GM23338 (cell line): ENCODE data around the gene MYLK3. TPM values are rescaled to one million over a fixed set of nuclear protein-coding genes. Genes with fewer than 3 reads are reported as not detected.

ENCODE experiments used
- ATAC-seq: fragments of 200-7000 bp; cut with Tn5 transposase; 3 replicates; pipeline ENCODE4 v1.9.1; 2020
- DNase-seq: peaks from one replicate; pipeline ENCODE4 v3.0.0-alpha.2; 2015; ENCODE audit warnings: low spot score
- H2AFZ ChIP-seq: fragments of 200-600 bp; sonication (generic); 2 replicates; pipeline ENCODE4 v1.8.0; 2016; ENCODE audit warnings: antibody characterized with exemption, mild to moderate bottlenecking, moderate library complexity
- H3F3A ChIP-seq: fragments of 200-600 bp; sonication (generic); replicated peaks from 2 replicates; pipeline ENCODE4 v1.8.0; 2017; ENCODE audit warnings: antibody characterized with exemption, mixed run types, low read depth
- H3K27ac ChIP-seq: fragments of 200-600 bp; sonication (generic); 2 replicates; pipeline ENCODE4 v1.6.1; 2016; ENCODE audit warnings: low read depth
- H3K27me3 ChIP-seq: fragments of 200-600 bp; sonication (generic); 2 replicates; pipeline ENCODE4 v1.8.0; 2016; ENCODE audit warnings: mild to moderate bottlenecking, mixed run types, moderate library complexity; ENCODE audit not compliant: insufficient read depth
- H3K36me3 ChIP-seq: fragments of 200-600 bp; sonication (generic); 2 replicates; pipeline ENCODE4 v1.8.0; 2016; ENCODE audit warnings: mild to moderate bottlenecking; ENCODE audit not compliant: insufficient read depth
- H3K4me1 ChIP-seq: fragments of 200-600 bp; sonication (generic); 2 replicates; pipeline ENCODE4 v1.8.0; 2016; ENCODE audit warnings: mild to moderate bottlenecking, moderate library complexity; ENCODE audit not compliant: insufficient read depth
- H3K4me2 ChIP-seq: fragments of 200-600 bp; sonication (generic); 2 replicates; pipeline ENCODE4 v1.7.1; 2017; ENCODE audit warnings: mixed run types
- H3K4me3 ChIP-seq: fragments of 200-600 bp; sonication (generic); 2 replicates; pipeline ENCODE4 v1.6.1; 2016; ENCODE audit warnings: mixed run types
- H3K79me2 ChIP-seq: fragments of 200-600 bp; sonication (generic); replicated peaks from 2 replicates; pipeline ENCODE4 v1.8.0; 2017; ENCODE audit warnings: mild to moderate bottlenecking; ENCODE audit not compliant: insufficient read depth
- H3K9me2 ChIP-seq: fragments of 200-600 bp; sonication (generic); 2 replicates; pipeline ENCODE4 v1.8.0; 2017; ENCODE audit not compliant: insufficient read depth
- H4K20me1 ChIP-seq: fragments of 200-600 bp; sonication (generic); replicated peaks from 2 replicates; pipeline ENCODE4 v1.8.0; 2017; ENCODE audit warnings: mild to moderate bottlenecking; ENCODE audit not compliant: insufficient read depth
- H3K27ac Mint-ChIP-seq: 2 replicates; pipeline ENCODE4 v1.8.0; 2020; ENCODE audit warnings: inconsistent platforms, mild to moderate bottlenecking, moderate library complexity, mixed read lengths
- H3K27me3 Mint-ChIP-seq: 3 replicates; pipeline ENCODE4 v1.8.0; 2022; ENCODE audit warnings: low read depth, mild to moderate bottlenecking, moderate library complexity, mixed read lengths, inconsistent platforms; ENCODE audit not compliant: insufficient read depth, poor library complexity
- H3K36me3 Mint-ChIP-seq: 3 replicates; pipeline ENCODE4 v1.8.0; 2021; ENCODE audit warnings: low read depth, mild to moderate bottlenecking, inconsistent platforms, moderate library complexity, mixed read lengths
- H3K4me1 Mint-ChIP-seq: 3 replicates; pipeline ENCODE4 v1.8.0; 2020; ENCODE audit warnings: mild to moderate bottlenecking, inconsistent platforms, mixed read lengths
- H3K4me3 Mint-ChIP-seq: 3 replicates; pipeline ENCODE4 v1.8.0; 2021; ENCODE audit warnings: moderate library complexity, mild to moderate bottlenecking, inconsistent platforms, mixed read lengths
- H3K9me3 Mint-ChIP-seq: 3 replicates; pipeline ENCODE4 v1.8.0; 2020; ENCODE audit warnings: moderate library complexity, mild to moderate bottlenecking, inconsistent platforms, mixed read lengths
- CTCF ChIP-seq, 2 experiments: fragments of 200-600 bp in 1 of 2; sonication (generic) in 1 of 2; conservative IDR thresholded peaks; 2 replicates each; pipeline versions ENCODE4 v1.5.1 to v1.6.1; 2016 to 2017; ENCODE audit warnings: antibody characterized with exemption in 2 of 2, low read depth in 2 of 2, mild to moderate bottlenecking in 2 of 2, moderate library complexity in 1 of 2
- EZH2 ChIP-seq: fragments of 200-600 bp; sonication (generic); IDR thresholded peaks from one replicate; pipeline ENCODE4 v1.8.0; 2017; ENCODE audit warnings: antibody characterized with exemption, mild to moderate bottlenecking, low read depth; ENCODE audit not compliant: unreplicated experiment
- EZH2phosphoT487 ChIP-seq: fragments of 200-600 bp; sonication (generic); IDR thresholded peaks from one replicate; pipeline ENCODE4 v1.8.1; 2018; ENCODE audit warnings: antibody characterized with exemption; ENCODE audit not compliant: unreplicated experiment
- JUNB ChIP-seq: IDR thresholded peaks from one replicate; pipeline ENCODE4 v1.6.1; 2016; ENCODE audit warnings: antibody characterized with exemption; ENCODE audit not compliant: unreplicated experiment
- NANOG ChIP-seq: IDR thresholded peaks from 2 replicates; pipeline ENCODE4 v1.6.1; 2016; ENCODE audit warnings: antibody characterized with exemption, borderline replicate concordance
- POLR2AphosphoS5 ChIP-seq: IDR thresholded peaks from 2 replicates; pipeline ENCODE4 v1.6.1; 2016; ENCODE audit warnings: antibody characterized with exemption, low read depth
- STAT1 ChIP-seq: IDR thresholded peaks from one replicate; pipeline ENCODE4 v1.6.1; 2016; ENCODE audit warnings: antibody characterized with exemption; ENCODE audit not compliant: unreplicated experiment
- ZNF331 ChIP-seq: fragments of 250-450 bp; sonication (Bioruptor Pico); IDR thresholded peaks from 2 replicates; pipeline ENCODE4 v1.5.0; 2020; ENCODE audit warnings: low read depth, mild to moderate bottlenecking, moderate library complexity
- polyA plus RNA-seq: library from polyadenylated mRNA; unstranded; fragments of >200 nt; fragmentation: Nextera tagmentation; extraction: Ambion mirVana; gene quantifications from 2 replicates; pipeline ENCODE4 v1.2.1, GENCODE V29; 2016
- total RNA-seq: library from RNA; depleted of rRNA; stranded (reverse); fragments of >200 nt; shearing (Covaris generic); gene quantifications from 2 replicates; pipeline ENCODE4 v1.2.3, GENCODE V29; 2014
- TF ChIP-seq, protein P1 (sequence below): IDR thresholded peaks from one replicate; pipeline ENCODE4 v1.6.1; 2018; ENCODE audit warnings: antibody characterized with exemption; ENCODE audit not compliant: unreplicated experiment
- TF ChIP-seq, protein P2 (sequence below): fragments of 250-450 bp; sonication (Bioruptor Pico); IDR thresholded peaks from 2 replicates; pipeline ENCODE4 v1.5.0; 2020; ENCODE audit warnings: mild to moderate bottlenecking, moderate library complexity

The MYLK3 gene
- total and polyA plus RNA-seq, 2 experiments from 2014 or later = 0.18 to 0.63 TPM

DNA sequence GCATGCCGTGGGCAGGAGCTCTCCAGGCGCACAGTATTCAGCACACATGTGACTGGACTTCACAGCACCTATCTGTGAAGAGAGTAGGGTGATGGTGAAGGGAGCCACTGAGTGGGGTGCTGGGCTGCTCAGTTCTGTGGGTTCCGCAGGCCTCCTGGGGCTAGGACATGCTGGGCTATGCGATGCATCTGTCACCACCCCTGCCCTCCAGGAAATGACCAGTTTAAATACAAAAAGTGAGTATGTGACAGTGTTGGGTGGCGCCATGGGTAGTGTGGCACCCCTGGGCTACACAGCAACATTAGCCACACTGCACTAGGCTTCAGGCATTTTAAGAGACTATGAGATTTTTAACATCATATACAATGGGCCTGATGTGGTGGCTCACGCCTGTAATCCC, 28.6 kb downstream of the MYLK3 start:
- no peaks in the 10 kb centered on the region for H3K36me3 ChIP-seq
- no peaks in the 10 kb centered on the region for H3K36me3 Mint-ChIP-seq
- TF ChIP-seq STAT1 = no peak
- no peaks in the 10 kb centered on the region for H3K27me3 ChIP-seq
- H3K9me2 ChIP-seq = no peaks in the 10 kb centered on the region
- H3K79me2 ChIP-seq = no peaks in the 10 kb centered on the region
- no peak overlapping the region for H3K27ac Mint-ChIP-seq
- DNase-seq = no peak
- no peaks in the 10 kb centered on the region for H3K4me1 ChIP-seq
- no peak overlapping the region for H2AFZ ChIP-seq
- H4K20me1 ChIP-seq = no peaks in the 10 kb centered on the region
- no peaks in the 10 kb centered on the region for H3F3A ChIP-seq
- H3K4me3 Mint-ChIP-seq = no peak overlapping the region
- no peak for ATAC-seq
- H3K27me3 Mint-ChIP-seq = peaks cover 7% of the 10 kb centered on the region
- no peak overlapping the region for H3K4me2 ChIP-seq
- H3K9me3 Mint-ChIP-seq = peaks cover 7% of the 10 kb centered on the region; the same call in 2 of the 3 replicates
- no peak overlapping the region for H3K27ac ChIP-seq
- H3K4me1 Mint-ChIP-seq = no peaks in the 10 kb centered on the region
- no peak overlapping the region for H3K4me3 ChIP-seq

DNA sequence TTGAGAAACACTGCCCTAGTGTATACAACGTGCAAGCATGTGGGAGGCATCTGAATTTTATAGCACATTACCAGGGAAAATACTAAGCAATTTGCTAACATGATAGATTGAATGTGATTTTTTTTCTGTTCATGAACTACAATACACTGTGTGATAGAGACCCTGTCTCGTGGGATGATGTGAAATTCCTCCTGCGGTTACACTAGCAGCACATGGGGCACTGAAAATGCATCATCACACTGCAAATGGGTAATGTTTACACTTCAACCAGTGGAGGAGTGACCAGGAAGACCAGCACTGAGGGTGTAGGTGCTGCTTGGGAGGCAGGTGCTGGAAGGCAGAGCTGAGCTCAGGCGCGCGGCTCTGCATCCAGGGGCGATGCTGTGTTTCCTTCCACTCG, 29.9 kb downstream of the MYLK3 start:
- Mint-ChIP-seq H3K36me3 (no peaks in the 10 kb centered on the region), H3K27ac (no peak overlapping the region), H3K27me3 (peaks cover 7% of the 10 kb centered on the region), H3K9me3 (peaks cover 4% of the 10 kb centered on the region; the same call in 1 of the 3 replicates), H3K4me3 (no peak overlapping the region), H3K4me1 (no peaks in the 10 kb centered on the region)
- no peaks in the 10 kb centered on the region for H3K36me3 ChIP-seq
- ATAC-seq (no peak), DNase-seq (no peak)
- no peaks in the 10 kb centered on the region for H3K4me1 ChIP-seq
- H3K27me3 ChIP-seq = no peaks in the 10 kb centered on the region
- H3K4me2 ChIP-seq = no peak overlapping the region
- H3K4me3 ChIP-seq = no peak overlapping the region
- H3F3A ChIP-seq = no peaks in the 10 kb centered on the region
- H3K9me2 ChIP-seq = no peaks in the 10 kb centered on the region
- H3K27ac ChIP-seq = no peak overlapping the region
- H4K20me1 ChIP-seq = no peaks in the 10 kb centered on the region
- no peak overlapping the region for H2AFZ ChIP-seq
- H3K79me2 ChIP-seq = no peaks in the 10 kb centered on the region
- TF ChIP-seq POLR2AphosphoS5 (no peak), CTCF (conservative IDR thresholded peaks at IDR 0.05; ENCODE audit: low read depth in 2 of 2) (no peak), NANOG (no peak), EZH2 (no peak), EZH2phosphoT487 (no peak), JUNB (no peak), ZNF331 (CRISPR knock-in tag) (no peak)
- TF ChIP-seq, protein P1, sequence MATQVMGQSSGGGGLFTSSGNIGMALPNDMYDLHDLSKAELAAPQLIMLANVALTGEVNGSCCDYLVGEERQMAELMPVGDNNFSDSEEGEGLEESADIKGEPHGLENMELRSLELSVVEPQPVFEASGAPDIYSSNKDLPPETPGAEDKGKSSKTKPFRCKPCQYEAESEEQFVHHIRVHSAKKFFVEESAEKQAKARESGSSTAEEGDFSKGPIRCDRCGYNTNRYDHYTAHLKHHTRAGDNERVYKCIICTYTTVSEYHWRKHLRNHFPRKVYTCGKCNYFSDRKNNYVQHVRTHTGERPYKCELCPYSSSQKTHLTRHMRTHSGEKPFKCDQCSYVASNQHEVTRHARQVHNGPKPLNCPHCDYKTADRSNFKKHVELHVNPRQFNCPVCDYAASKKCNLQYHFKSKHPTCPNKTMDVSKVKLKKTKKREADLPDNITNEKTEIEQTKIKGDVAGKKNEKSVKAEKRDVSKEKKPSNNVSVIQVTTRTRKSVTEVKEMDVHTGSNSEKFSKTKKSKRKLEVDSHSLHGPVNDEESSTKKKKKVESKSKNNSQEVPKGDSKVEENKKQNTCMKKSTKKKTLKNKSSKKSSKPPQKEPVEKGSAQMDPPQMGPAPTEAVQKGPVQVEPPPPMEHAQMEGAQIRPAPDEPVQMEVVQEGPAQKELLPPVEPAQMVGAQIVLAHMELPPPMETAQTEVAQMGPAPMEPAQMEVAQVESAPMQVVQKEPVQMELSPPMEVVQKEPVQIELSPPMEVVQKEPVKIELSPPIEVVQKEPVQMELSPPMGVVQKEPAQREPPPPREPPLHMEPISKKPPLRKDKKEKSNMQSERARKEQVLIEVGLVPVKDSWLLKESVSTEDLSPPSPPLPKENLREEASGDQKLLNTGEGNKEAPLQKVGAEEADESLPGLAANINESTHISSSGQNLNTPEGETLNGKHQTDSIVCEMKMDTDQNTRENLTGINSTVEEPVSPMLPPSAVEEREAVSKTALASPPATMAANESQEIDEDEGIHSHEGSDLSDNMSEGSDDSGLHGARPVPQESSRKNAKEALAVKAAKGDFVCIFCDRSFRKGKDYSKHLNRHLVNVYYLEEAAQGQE = no peak
- TF ChIP-seq, protein P2, sequence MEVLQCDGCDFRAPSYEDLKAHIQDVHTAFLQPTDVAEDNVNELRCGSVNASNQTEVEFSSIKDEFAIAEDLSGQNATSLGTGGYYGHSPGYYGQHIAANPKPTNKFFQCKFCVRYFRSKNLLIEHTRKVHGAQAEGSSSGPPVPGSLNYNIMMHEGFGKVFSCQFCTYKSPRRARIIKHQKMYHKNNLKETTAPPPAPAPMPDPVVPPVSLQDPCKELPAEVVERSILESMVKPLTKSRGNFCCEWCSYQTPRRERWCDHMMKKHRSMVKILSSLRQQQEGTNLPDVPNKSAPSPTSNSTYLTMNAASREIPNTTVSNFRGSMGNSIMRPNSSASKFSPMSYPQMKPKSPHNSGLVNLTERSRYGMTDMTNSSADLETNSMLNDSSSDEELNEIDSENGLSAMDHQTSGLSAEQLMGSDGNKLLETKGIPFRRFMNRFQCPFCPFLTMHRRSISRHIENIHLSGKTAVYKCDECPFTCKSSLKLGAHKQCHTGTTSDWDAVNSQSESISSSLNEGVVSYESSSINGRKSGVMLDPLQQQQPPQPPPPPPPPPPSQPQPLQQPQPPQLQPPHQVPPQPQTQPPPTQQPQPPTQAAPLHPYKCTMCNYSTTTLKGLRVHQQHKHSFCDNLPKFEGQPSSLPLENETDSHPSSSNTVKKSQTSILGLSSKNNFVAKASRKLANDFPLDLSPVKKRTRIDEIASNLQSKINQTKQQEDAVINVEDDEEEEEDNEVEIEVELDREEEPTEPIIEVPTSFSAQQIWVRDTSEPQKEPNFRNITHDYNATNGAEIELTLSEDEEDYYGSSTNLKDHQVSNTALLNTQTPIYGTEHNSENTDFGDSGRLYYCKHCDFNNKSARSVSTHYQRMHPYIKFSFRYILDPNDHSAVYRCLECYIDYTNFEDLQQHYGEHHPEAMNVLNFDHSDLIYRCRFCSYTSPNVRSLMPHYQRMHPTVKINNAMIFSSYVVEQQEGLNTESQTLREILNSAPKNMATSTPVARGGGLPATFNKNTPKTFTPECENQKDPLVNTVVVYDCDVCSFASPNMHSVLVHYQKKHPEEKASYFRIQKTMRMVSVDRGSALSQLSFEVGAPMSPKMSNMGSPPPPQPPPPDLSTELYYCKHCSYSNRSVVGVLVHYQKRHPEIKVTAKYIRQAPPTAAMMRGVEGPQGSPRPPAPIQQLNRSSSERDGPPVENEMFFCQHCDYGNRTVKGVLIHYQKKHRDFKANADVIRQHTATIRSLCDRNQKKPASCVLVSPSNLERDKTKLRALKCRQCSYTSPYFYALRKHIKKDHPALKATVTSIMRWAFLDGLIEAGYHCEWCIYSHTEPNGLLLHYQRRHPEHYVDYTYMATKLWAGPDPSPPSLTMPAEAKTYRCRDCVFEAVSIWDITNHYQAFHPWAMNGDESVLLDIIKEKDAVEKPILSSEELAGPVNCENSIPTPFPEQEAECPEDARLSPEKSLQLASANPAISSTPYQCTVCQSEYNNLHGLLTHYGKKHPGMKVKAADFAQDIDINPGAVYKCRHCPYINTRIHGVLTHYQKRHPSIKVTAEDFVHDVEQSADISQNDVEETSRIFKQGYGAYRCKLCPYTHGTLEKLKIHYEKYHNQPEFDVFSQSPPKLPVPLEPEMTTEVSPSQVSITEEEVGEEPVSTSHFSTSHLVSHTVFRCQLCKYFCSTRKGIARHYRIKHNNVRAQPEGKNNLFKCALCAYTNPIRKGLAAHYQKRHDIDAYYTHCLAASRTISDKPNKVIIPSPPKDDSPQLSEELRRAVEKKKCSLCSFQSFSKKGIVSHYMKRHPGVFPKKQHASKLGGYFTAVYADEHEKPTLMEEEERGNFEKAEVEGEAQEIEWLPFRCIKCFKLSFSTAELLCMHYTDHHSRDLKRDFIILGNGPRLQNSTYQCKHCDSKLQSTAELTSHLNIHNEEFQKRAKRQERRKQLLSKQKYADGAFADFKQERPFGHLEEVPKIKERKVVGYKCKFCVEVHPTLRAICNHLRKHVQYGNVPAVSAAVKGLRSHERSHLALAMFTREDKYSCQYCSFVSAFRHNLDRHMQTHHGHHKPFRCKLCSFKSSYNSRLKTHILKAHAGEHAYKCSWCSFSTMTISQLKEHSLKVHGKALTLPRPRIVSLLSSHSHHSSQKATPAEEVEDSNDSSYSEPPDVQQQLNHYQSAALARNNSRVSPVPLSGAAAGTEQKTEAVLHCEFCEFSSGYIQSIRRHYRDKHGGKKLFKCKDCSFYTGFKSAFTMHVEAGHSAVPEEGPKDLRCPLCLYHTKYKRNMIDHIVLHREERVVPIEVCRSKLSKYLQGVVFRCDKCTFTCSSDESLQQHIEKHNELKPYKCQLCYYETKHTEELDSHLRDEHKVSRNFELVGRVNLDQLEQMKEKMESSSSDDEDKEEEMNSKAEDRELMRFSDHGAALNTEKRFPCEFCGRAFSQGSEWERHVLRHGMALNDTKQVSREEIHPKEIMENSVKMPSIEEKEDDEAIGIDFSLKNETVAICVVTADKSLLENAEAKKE (CRISPR knock-in tag) = no peak
